Kidney glomerular epithelial cell (primary cell): ENCODE data around the gene RNF17.
"Not testable (repeated sequence)": the region's sequence is repeated elsewhere in the genome, so short reads cannot be mapped to it uniquely, and the experiment has no call there.

Experiments used
- DNase-seq: peaks from one replicate; lab custom pipeline; 2025; lab: John Stamatoyannopoulos, UW

Gene RNF17

DNA sequence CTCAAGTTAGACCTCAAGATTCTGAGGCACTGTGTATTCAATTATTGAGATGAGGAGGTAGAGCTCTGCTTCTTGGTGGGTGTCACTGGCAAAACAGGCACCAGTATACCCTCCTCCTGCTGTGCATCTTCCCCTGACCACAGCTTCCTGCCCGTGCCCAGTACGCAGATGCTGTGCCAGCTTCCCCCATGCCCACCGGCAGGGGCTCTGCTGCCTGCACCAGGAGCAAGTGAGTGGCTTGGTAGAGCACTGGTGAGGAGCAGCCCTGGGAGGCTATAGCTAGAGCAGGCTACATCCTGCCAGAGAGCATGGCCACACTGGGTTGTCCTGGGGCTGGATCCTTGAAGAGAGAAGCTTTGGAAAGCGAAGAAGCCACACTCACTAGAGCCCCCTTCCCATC is 21.0 kb upstream of the RNF17 start:
- no peak for DNase-seq

GRCh38 chr13:24744247-24744646 is 19.7 kb upstream of the RNF17 start:
- no peak for DNase-seq

DNA sequence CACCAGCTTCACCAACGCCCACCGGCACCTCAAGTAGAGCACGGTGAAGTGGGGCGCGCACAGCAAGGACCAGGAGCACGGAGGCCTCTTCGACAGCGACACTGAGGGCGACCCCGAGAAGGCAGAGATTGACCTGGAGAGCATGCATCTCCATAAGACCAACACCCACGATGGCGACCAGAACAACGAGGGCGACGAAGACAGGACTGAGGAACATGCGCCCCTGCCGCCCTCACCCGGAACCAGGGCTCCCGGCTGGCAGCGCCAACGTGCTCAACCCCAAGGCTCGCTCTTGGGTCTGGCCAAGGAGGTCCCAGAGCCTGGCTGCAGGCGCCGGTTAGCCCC is 18.5 kb upstream of the RNF17 start:
- DNase-seq, result no peak

DNA sequence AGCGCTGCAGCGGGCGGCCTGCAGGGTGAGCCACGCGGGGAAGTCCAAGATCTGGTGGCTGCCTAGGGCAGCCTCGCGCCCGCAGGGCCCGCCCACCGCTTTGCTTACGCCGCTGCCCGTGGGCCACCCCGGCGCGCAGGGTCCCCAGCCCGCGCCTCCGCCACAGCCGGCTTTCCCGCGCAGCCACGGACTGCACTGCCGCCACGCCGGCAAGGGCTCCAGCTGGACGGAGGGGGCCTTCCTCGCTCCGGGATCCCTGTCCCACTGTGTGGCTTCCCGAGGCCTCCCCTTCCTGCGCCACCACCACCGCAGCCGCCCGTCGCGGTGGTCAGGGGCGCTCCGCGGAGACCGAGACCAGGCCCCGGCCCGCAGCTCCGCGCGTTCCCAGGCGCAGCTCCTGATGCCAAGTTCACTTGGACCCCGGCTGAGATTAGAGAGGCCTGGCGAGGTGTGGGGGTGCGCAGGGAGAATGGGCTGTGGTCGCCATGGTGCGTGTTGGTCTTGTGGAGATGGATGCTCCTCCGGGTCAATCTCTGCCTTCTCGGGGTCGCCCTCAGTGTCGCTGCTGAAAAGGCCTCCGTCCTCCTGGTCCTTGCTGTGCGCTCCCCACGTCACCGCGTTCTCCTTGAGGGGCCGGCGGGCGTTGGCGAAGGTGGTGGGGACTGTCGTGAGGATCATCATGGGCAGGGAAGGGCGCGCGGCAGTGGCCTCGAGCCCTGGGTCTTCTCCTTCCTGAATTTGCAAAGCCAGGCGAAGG is 17.9 kb upstream of the RNF17 start:
- DNase-seq, result no peak

DNA sequence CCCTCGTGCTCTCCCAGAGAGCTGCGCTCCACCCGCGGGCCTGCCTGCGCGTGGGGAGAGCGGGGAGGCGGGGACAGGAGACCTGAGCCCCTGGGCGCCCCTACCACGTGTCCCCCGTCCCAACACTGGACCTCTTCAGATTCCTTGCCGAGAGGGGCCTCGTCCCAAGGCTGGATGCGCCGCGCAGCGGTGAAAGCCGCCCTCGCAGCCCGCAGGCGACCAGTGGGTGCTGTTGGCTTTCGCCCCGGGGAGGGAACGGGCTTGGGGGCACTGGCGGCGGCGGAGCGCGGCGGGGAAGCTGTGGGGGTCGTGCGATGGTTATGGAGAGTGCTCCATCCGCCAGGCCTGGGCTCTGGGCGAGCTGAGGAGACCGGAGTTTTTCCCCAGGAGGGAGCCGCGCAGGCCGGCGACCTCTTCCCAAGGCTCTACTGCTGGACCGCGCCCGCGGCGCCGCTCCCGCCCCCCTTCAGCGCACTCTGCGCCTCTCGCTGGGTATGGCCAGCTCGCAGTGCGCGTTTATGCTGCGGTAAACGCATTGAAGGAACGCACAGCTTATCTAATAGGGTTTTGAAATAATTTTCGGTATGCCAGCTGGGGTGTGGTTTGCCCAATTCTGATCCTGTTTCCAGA is 17.2 kb upstream of the RNF17 start:
- no peak for DNase-seq

- DNase-seq, result no peak
Observed at GRCh38 chr13:24747248-24748060, 16.5 kb upstream of the RNF17 start.

- no peak for DNase-seq
Observed at GRCh38 chr13:24748061-24748400, 15.9 kb upstream of the RNF17 start.

DNA sequence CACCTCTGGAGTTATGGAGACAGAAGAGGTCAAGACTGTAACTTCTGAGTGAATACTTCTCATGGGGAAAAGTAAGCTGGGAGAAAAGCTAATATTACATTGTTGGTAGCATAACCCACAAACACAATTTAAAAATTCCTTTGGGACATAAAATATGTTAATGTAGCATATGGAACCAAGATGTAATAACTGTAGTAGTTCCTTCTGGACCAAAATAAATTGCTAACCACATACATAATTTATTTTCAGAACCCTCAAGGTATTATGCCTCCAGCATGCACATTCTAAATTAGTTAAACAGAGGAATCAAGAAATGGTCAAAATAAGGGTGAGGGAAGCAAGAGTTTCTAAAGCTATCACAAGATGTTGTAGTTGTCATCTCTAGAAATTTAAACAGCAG is 4.8 kb upstream of the RNF17 start:
- DNase-seq, result no peak

- no peak for DNase-seq
Observed at GRCh38 chr13:24764276-24764630, 284 bp downstream of the RNF17 start.

- no peak for DNase-seq
Observed at GRCh38 chr13:24777171-24777570, 13.2 kb downstream of the RNF17 start.

GRCh38 chr13:24784319-24784718 is 20.4 kb downstream of the RNF17 start:
- DNase-seq, result no peak

DNA sequence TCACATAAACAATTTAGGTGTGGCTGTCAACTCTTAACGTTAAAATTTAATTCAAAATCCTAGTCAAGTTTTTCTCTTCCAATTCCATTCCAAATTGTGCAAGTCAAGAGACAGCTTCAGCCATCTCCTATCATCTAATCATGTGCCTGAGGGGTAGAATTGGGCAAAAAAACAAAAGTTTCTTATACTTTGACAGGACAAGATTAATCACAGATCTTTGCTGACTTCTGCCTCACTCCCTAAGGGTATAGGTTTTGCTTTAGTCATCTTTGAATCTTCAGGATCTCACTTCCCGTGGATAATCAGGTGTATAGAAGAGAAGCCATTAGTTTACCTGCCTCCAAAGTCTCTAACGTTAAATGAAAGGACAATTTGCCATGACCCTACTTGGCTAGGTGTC is 24.6 kb downstream of the RNF17 start:
- no peak for DNase-seq

- no peak for DNase-seq
Observed at GRCh38 chr13:24802074-24802473, 38.1 kb downstream of the RNF17 start.

DNA sequence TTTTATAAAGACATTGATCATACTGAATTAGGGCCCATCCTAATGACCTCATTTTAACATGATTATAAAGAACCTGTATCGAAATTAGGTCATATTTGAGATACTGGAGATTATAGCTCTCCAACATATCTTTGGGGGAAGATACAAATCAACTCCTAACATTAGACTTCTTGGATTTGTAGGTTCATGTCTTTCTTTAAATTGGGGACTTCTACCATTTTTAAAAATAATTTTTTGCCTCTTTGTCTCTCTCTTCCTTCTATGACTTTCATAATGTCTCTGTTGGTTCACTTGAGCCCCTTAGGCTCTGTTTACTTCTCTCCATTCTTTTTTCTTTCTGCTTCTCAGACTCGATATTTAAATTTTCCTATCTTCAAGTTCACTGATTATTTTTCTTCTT is 57.2 kb downstream of the RNF17 start:
- DNase-seq, result no peak

GRCh38 chr13:24822640-24823039 is 58.7 kb downstream of the RNF17 start:
- no peak for DNase-seq

- not testable (repeated sequence) for DNase-seq
Observed at GRCh38 chr13:24823122-24823710, 59.2 kb downstream of the RNF17 start.

GRCh38 chr13:24827799-24828198 is 63.8 kb downstream of the RNF17 start:
- DNase-seq, result no peak

DNA sequence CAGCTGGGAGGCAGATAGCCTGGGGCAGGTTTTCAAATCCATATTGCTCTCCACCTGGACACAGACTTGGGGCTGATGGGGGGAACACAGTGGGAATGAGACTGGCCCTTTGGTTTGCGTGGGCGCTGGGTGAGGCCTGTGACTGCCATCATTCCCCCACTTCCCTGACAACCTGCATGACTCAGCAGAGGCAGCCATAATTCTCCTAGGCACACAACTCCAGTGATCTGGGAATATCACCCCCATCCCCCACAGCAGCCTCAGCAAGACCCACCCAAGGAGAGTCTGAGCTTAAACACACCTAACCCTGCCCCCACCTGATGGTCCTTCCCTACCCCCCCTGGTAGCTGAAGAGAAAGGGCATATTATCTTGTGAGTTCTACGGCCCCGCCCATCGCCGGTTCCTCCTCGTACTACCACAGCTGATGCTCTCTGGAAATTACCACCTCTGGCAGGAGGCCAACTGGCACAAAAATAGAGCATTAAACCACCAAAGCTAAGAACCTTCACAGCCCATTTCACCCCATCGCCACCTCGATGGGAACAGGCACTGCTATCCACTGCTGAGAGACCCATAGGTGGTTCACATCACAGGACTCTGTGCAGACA is 71.0 kb downstream of the RNF17 start:
- DNase-seq, result no peak

GRCh38 chr13:24837528-24837927 is 73.6 kb downstream of the RNF17 start:
- DNase-seq, result not testable (repeated sequence)

- DNase-seq, result no peak
Observed at GRCh38 chr13:24842549-24843274, 78.7 kb downstream of the RNF17 start.

DNA sequence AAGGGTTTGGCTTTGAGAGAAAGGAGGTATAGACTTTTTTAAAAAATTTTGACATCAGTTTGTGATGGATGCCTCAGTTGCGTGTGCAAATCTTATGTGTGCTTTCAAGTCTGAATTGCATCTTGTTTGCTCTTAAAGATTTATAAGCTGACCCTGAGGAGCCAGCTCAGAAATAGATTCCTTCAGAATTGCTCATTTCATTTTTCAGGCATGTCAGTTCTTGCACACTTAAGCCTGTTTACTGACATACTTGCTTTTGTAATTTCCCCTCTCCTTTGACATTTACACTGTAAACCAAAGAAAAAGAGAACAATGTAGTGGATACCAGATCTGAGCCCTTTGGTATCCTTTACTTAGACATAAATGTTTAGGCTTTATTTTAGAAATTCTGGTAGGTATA is 87.6 kb downstream of the RNF17 start:
- no peak for DNase-seq

DNA sequence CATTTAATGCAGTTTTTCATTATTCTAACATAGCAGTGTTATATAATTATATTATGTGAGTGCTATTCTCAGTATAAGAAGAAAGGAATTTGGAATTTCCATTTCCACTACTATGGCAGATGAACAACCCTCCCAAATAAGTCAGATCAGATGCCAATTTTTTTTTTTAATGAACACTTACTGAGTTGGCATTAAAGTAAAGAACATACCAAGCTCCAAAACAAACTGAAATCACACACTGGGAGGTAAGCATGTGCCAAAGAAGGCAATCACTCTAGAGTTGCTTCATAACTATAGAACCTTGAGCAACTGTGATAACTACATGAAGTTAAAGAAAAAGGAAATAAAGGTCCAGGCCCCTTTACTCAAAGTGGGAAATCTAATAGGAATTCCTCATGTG is 90.3 kb downstream of the RNF17 start:
- no peak for DNase-seq
